ENCODE data around the gene TFG. TPM values are rescaled to one million over a fixed set of nuclear protein-coding genes. Genes with fewer than 3 reads are reported as not detected.

TFG gene
- total RNA-seq, 5 donors from 2014 or later (not counting 1 experiment from before 2014, with no cell fraction given) = 37.8 to 49.4 (median 44.1) TPM

DNA sequence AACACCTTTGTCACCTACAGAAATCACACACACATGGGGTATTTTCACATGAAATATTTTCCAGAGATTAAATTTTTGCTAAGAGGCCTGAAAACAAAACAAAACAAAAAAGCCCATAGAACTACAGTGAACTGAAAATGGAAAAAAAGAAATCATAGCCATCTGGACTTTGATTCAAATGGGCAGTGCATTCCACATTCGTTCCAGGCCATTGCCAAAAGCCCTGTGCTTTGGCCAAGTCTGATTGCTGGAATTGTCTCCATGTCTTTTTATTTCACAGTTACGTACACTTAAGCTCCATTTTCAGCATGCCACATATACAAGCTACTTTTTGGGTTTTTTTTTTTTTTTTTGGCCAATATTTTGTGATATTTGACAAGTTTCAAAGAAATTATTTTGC lies 47.1 kb downstream of the TFG start:
- WGBS (ENCODE audit: insufficient coverage) = no CpG with 5 or more reads among the region's 2 CpGs

GRCh38 chr3:100759159-100759558 lies 49.9 kb downstream of the TFG start:
- ChIA-PET POLR2A (no interaction called here), CTCF (interaction anchor here in 1 of 2 donors (0.6 to 0.8 kb wide), 2 partner anchors 904 to 1666 kb away, joined by 3 to 4 read pairs; no protein-coding TSS in a partner anchor)
- no peaks in the 10 kb centered on the region for H3K27me3 ChIP-seq (replicated peaks in 1 of 2; ENCODE audit: control insufficient read depth in 2 of 2, extremely low read depth in 1 of 2, insufficient read depth in 2 of 2, low read length in 1 of 2)
- Mint-ChIP-seq H3K9me3 (no peaks in the 10 kb centered on the region), H3K27me3 (no peaks in the 10 kb centered on the region), H3K4me1 (peaks cover 0 to 5% (median 0%) of the 10 kb centered on the region in 3 donors), H3K4me3 (no peak overlapping the region), H3K27ac (peak overlapping the region in 1 of 2 donors; percentile 7), H3K36me3 (peaks cover 18% of the 10 kb centered on the region)
- H3K9me3 ChIP-seq = no peaks in the 10 kb centered on the region
- no peaks in the 10 kb centered on the region for H3K36me3 ChIP-seq (ENCODE audit: control insufficient read depth in 2 of 2, extremely low read depth in 1 of 2, insufficient read depth in 1 of 2, low read length in 1 of 2)
- 47% methylated on average over 2 of the region's 3 CpGs for WGBS (ENCODE audit: insufficient coverage)
- H3K27ac ChIP-seq (ENCODE audit: low read length) = no peak overlapping the region
- H3K4me1 ChIP-seq (ENCODE audit: control insufficient read depth in 1 of 2, extremely low read depth in 1 of 2, insufficient read depth in 2 of 2, low read length in 2 of 2) = no peaks in the 10 kb centered on the region
- ATAC-seq (replicated peaks in 1 of 4) = no peak
- no peak for DNase-seq
- H3K4me3 ChIP-seq (ENCODE audit: control insufficient read depth in 1 of 2, extremely low read depth in 1 of 2, low read length in 1 of 2) = no peak overlapping the region

More for the DNA sequence above, 47.1 kb downstream of the TFG start:
- no peaks in the 10 kb centered on the region for H3K27me3 Mint-ChIP-seq
- H3K4me1 Mint-ChIP-seq = peaks cover 0 to 5% (median 0%) of the 10 kb centered on the region in 3 donors
- no peak overlapping the region for H3K4me3 ChIP-seq (ENCODE audit: control insufficient read depth in 1 of 2, extremely low read depth in 1 of 2, low read length in 1 of 2)
- no peak overlapping the region for H3K4me3 Mint-ChIP-seq
- no peak overlapping the region for H3K27ac Mint-ChIP-seq
- H3K4me1 ChIP-seq (ENCODE audit: control insufficient read depth in 1 of 2, extremely low read depth in 1 of 2, insufficient read depth in 2 of 2, low read length in 2 of 2) = no peaks in the 10 kb centered on the region
- peaks cover 37% of the 10 kb centered on the region for H3K36me3 Mint-ChIP-seq
- H3K27ac ChIP-seq (ENCODE audit: low read length) = no peak overlapping the region
- ChIA-PET CTCF (no interaction called here), POLR2A (no interaction called here)
- no peaks in the 10 kb centered on the region for H3K27me3 ChIP-seq (replicated peaks in 1 of 2; ENCODE audit: control insufficient read depth in 2 of 2, extremely low read depth in 1 of 2, insufficient read depth in 2 of 2, low read length in 1 of 2)
- DNase-seq (no peak), ATAC-seq (replicated peaks in 1 of 4) (no peak)
- no peaks in the 10 kb centered on the region for H3K9me3 ChIP-seq
- H3K9me3 Mint-ChIP-seq = no peaks in the 10 kb centered on the region
- peaks cover 0 to 13% of the 10 kb centered on the region in 2 donors for H3K36me3 ChIP-seq (ENCODE audit: control insufficient read depth in 2 of 2, extremely low read depth in 1 of 2, insufficient read depth in 1 of 2, low read length in 1 of 2)

DNA sequence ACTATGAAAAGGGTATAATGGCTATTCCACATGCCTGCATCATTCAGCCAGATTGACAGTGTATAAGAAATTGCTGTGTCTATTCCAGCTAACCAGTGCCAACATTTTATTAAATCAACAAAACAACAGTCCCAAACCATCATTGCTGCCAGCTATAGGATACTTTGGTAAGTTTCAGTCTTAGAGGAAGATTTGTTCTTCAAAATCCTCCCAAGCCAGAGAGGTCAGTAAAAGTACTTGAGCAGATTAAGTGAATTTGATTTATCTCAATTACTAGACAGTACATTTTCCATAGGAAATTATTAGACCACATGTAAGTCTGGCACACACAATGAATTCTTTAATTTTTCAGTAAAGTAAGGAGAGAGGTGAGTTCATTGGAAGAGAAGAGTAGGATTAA lies 50.7 kb downstream of the TFG start:
- CTCF ChIA-PET = interaction anchor here in 1 of 2 donors (0.6 to 0.8 kb wide), 2 partner anchors 903 to 1665 kb away, joined by 3 to 4 read pairs; no protein-coding TSS in a partner anchor
- no peak overlapping the region for H3K27ac ChIP-seq (ENCODE audit: low read length)
- ATAC-seq (replicated peaks in 1 of 4) = no peak
- no peak overlapping the region for H3K4me3 Mint-ChIP-seq
- H3K36me3 ChIP-seq (ENCODE audit: control insufficient read depth in 2 of 2, extremely low read depth in 1 of 2, insufficient read depth in 1 of 2, low read length in 1 of 2) = no peaks in the 10 kb centered on the region
- H3K9me3 ChIP-seq = no peaks in the 10 kb centered on the region
- no peaks in the 10 kb centered on the region for H3K27me3 Mint-ChIP-seq
- no peak overlapping the region for H3K4me3 ChIP-seq (ENCODE audit: control insufficient read depth in 1 of 2, extremely low read depth in 1 of 2, low read length in 1 of 2)
- H3K36me3 Mint-ChIP-seq = peaks cover 14% of the 10 kb centered on the region
- H3K4me1 ChIP-seq (ENCODE audit: control insufficient read depth in 1 of 2, extremely low read depth in 1 of 2, insufficient read depth in 2 of 2, low read length in 2 of 2) = no peaks in the 10 kb centered on the region
- no peaks in the 10 kb centered on the region for H3K27me3 ChIP-seq (replicated peaks in 1 of 2; ENCODE audit: control insufficient read depth in 2 of 2, extremely low read depth in 1 of 2, insufficient read depth in 2 of 2, low read length in 1 of 2)
- H3K4me1 Mint-ChIP-seq = peaks cover 0 to 6% (median 0%) of the 10 kb centered on the region in 3 donors
- POLR2A ChIA-PET = no interaction called here
- DNase-seq = no peak
- no peak overlapping the region for H3K27ac Mint-ChIP-seq
- no peaks in the 10 kb centered on the region for H3K9me3 Mint-ChIP-seq

DNA sequence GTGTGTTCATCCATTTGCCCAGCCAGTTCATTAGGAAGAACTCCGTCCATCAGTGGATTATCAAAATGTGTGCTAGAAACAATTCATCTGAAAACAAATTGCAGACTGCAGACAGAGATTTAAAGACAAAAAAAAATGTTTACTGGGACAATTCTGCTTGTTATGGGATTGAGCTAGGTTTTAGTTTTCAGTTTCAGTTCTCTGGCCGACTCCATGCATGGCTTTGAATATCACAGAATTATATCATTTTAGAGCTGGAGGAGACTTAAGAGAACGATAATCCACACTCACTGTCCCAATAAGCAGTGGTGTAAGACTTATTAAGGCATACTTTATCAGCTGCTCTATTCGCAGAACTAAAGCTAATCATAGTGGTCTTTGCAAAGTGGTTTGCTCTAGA lies 51.1 kb downstream of the TFG start:
- no peaks in the 10 kb centered on the region for H3K4me1 ChIP-seq (ENCODE audit: control insufficient read depth in 1 of 2, extremely low read depth in 1 of 2, insufficient read depth in 2 of 2, low read length in 2 of 2)
- no peak for DNase-seq
- H3K4me3 ChIP-seq (ENCODE audit: control insufficient read depth in 1 of 2, extremely low read depth in 1 of 2, low read length in 1 of 2) = no peak overlapping the region
- H3K27ac ChIP-seq (ENCODE audit: low read length) = no peak overlapping the region
- 85% methylated on average over 1 of the region's 4 CpGs for WGBS (ENCODE audit: insufficient coverage)
- Mint-ChIP-seq H3K36me3 (peaks cover 11% of the 10 kb centered on the region), H3K4me1 (peaks cover 0 to 8% (median 0%) of the 10 kb centered on the region in 3 donors), H3K9me3 (no peaks in the 10 kb centered on the region), H3K27me3 (no peaks in the 10 kb centered on the region), H3K4me3 (no peak overlapping the region), H3K27ac (no peak overlapping the region)
- ChIA-PET POLR2A (no interaction called here), CTCF (no interaction called here)
- H3K36me3 ChIP-seq (ENCODE audit: control insufficient read depth in 2 of 2, extremely low read depth in 1 of 2, insufficient read depth in 1 of 2, low read length in 1 of 2) = no peaks in the 10 kb centered on the region
- no peak for ATAC-seq (replicated peaks in 1 of 4)
- no peaks in the 10 kb centered on the region for H3K27me3 ChIP-seq (replicated peaks in 1 of 2; ENCODE audit: control insufficient read depth in 2 of 2, extremely low read depth in 1 of 2, insufficient read depth in 2 of 2, low read length in 1 of 2)
- H3K9me3 ChIP-seq = no peaks in the 10 kb centered on the region

DNA sequence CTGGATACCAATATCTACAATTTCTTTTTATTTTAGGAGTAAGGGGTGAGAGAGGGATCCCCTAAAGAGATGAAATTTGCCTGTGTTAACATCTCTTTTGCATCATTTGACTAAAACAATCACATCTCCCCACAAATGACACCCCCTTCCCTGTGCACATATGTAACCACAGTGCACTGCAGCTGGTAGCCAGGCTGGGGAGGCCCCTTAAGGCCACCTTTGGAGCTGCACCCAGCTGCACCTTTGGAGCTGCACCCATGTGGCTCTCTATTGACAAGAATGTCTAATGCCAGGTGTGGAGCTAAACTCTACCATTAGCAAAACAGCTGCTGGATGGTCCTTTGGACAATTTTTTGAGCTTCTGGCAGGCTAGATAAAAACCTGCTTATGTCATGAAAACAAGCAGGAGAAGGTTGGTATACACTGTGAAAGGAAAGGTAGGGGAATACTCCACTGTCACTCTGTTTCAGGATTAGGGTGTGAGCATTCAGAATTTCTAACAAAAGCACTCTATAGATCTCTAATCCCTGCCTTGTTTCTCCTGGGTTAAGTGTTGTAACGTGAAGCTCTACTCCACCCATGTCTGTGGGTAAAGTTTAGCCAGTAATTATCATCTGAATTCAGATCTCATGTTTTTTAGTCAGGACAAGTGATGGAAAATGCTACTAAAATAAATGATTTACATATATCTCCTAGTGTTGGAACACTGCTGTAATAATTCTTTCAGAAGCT lies 52.1 kb downstream of the TFG start:
- H3K4me3 Mint-ChIP-seq = no peak overlapping the region

DNA sequence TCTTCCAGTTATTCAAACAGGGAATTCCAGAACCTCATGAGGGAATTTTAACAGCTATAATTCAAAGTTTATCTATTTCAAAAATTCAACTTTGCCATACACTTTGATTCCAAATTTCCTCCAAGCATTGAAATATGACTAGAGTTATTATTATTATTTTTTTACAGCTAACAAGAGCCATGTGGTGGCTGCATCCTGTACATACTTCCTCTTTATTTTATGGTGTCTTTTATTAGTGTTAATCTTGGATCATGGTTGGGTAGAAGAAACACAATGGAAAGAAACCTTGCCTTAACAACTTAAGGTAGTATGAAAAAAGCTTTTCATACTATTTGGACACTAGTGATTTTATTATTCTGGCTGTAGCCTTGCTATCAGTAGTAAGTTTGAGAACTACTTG lies 52.7 kb downstream of the TFG start:
- Histone ChIP-seq H3K4me3 (ENCODE audit: control insufficient read depth in 1 of 2, extremely low read depth in 1 of 2, low read length in 1 of 2) (no peak overlapping the region), H3K4me1 (ENCODE audit: control insufficient read depth in 1 of 2, extremely low read depth in 1 of 2, insufficient read depth in 2 of 2, low read length in 2 of 2) (no peaks in the 10 kb centered on the region), H3K27me3 (replicated peaks in 1 of 2; ENCODE audit: control insufficient read depth in 2 of 2, extremely low read depth in 1 of 2, insufficient read depth in 2 of 2, low read length in 1 of 2) (no peaks in the 10 kb centered on the region), H3K36me3 (ENCODE audit: control insufficient read depth in 2 of 2, extremely low read depth in 1 of 2, insufficient read depth in 1 of 2, low read length in 1 of 2) (no peaks in the 10 kb centered on the region), H3K9me3 (no peaks in the 10 kb centered on the region), H3K27ac (ENCODE audit: low read length) (no peak overlapping the region)
- ATAC-seq (replicated peaks in 1 of 4) (no peak), DNase-seq (no peak)
- H3K27ac Mint-ChIP-seq = no peak overlapping the region
- CTCF ChIA-PET = interaction anchor here in 1 of 2 donors (0.6 kb wide), 1 partner anchor 172 kb away, joined by 4 read pairs; no protein-coding TSS in a partner anchor
- POLR2A ChIA-PET = no interaction called here
- no peaks in the 10 kb centered on the region for H3K27me3 Mint-ChIP-seq
- no peak overlapping the region for H3K4me3 Mint-ChIP-seq
- peaks cover 9% of the 10 kb centered on the region for H3K36me3 Mint-ChIP-seq
- H3K9me3 Mint-ChIP-seq = no peaks in the 10 kb centered on the region
- peaks cover 0 to 11% (median 1%) of the 10 kb centered on the region in 3 donors for H3K4me1 Mint-ChIP-seq

More for the DNA sequence above, 52.1 kb downstream of the TFG start:
- Mint-ChIP-seq H3K27ac (no peak overlapping the region), H3K4me1 (peaks cover 0 to 11% (median 1%) of the 10 kb centered on the region in 3 donors), H3K9me3 (no peaks in the 10 kb centered on the region), H3K36me3 (peaks cover 11% of the 10 kb centered on the region), H3K27me3 (no peaks in the 10 kb centered on the region)
- Histone ChIP-seq H3K9me3 (no peaks in the 10 kb centered on the region), H3K27me3 (replicated peaks in 1 of 2; ENCODE audit: control insufficient read depth in 2 of 2, extremely low read depth in 1 of 2, insufficient read depth in 2 of 2, low read length in 1 of 2) (no peaks in the 10 kb centered on the region), H3K4me1 (ENCODE audit: control insufficient read depth in 1 of 2, extremely low read depth in 1 of 2, insufficient read depth in 2 of 2, low read length in 2 of 2) (no peaks in the 10 kb centered on the region), H3K4me3 (ENCODE audit: control insufficient read depth in 1 of 2, extremely low read depth in 1 of 2, low read length in 1 of 2) (no peak overlapping the region), H3K36me3 (ENCODE audit: control insufficient read depth in 2 of 2, extremely low read depth in 1 of 2, insufficient read depth in 1 of 2, low read length in 1 of 2) (no peaks in the 10 kb centered on the region), H3K27ac (ENCODE audit: low read length) (no peak overlapping the region)
- no CpG with 5 or more reads among the region's 1 CpG for WGBS (ENCODE audit: insufficient coverage)
- POLR2A ChIA-PET = no interaction called here
- DNase-seq (peak in 3 of 35 experiments; percentile 5 to 14 (median 8)), ATAC-seq (replicated peaks in 1 of 4) (peak; percentile 34 to 64 (median 61))
- CTCF ChIA-PET = interaction anchor here in 1 of 2 donors (0.5 to 0.6 kb wide), 2 partner anchors 171 to 930 kb away, joined by 3 to 4 read pairs; no protein-coding TSS in a partner anchor
